Activated CD4-positive, alpha-beta memory T cell treated with anti-CD3 and anti-CD28 coated beads for 36 hours (primary cell): ENCODE data around the gene CCR9. TPM values are rescaled to one million over a fixed set of nuclear protein-coding genes. Genes with fewer than 3 reads are reported as not detected.

Experiments used
- CTCF ChIA-PET: fragments of 350-600 bp; sonication (Branson Sonifier 250); formaldehyde crosslinking; loops from one replicate; lab custom pipeline; 2021; ENCODE audit warnings: antibody characterized with exemption, inconsistent platforms; lab: Charles Lee
- POLR2A ChIA-PET: fragments of 350-600 bp; sonication (Branson Sonifier 250); formaldehyde crosslinking; loops from one replicate; lab custom pipeline; 2021; ENCODE audit warnings: antibody characterized with exemption; lab: Charles Lee
- DNase-seq: peaks from one replicate; pipeline ENCODE4 v3.0.0-alpha.2; 2020
- H3K27ac Mint-ChIP-seq: one replicate; pipeline ENCODE4 v1.8.0; 2021; ENCODE audit warnings: mixed read lengths
- H3K27me3 Mint-ChIP-seq: one replicate; pipeline ENCODE4 v1.8.0; 2021; ENCODE audit warnings: mixed read lengths
- H3K36me3 Mint-ChIP-seq: one replicate; pipeline ENCODE4 v1.8.0; 2021; ENCODE audit warnings: mixed read lengths
- H3K4me1 Mint-ChIP-seq: one replicate; pipeline ENCODE4 v1.8.0; 2021; ENCODE audit warnings: low read depth, mixed read lengths
- H3K4me3 Mint-ChIP-seq: one replicate; pipeline ENCODE4 v1.8.0; 2021; ENCODE audit warnings: mild to moderate bottlenecking, mixed read lengths
- H3K9me3 Mint-ChIP-seq: one replicate; pipeline ENCODE4 v1.8.0; 2021; ENCODE audit warnings: mixed read lengths
- intact Hi-C: fragments of 100-400 bp; cut with micrococcal nuclease; formaldehyde crosslinking; loops from one replicate; pipeline ENCODE4 v1.15.1; 2023
- total RNA-seq, 2 experiments: library from RNA; stranded (reverse); gene quantifications; one replicate each; pipeline ENCODE4 v1.2.3, GENCODE V29; 2021

CCR9 gene
- total RNA-seq, 2 experiments from 2014 or later: not detected

- CTCF ChIA-PET: interaction anchor here (19.0 kb wide), 1 partner anchor 128 kb away, joined by 445 read pairs; no protein-coding TSS in a partner anchor
- no peak overlapping the region for H3K4me3 Mint-ChIP-seq
Observed at GRCh38 chr3:45948881-45949280, 62.5 kb downstream of the CCR9 start.

GRCh38 chr3:45949432-45949831, 63.1 kb downstream of the CCR9 start:
- H3K27me3 Mint-ChIP-seq: peaks cover 5% of the 10 kb centered on the region
- peaks cover 64% of the 10 kb centered on the region for H3K4me1 Mint-ChIP-seq
- H3K27ac Mint-ChIP-seq: peak overlapping the region; percentile 77
- no peak for DNase-seq
- ChIA-PET POLR2A (interaction anchor here (1.1 kb wide), 1 partner anchor 12 kb away, joined by 3 read pairs; no protein-coding TSS in a partner anchor), CTCF (no interaction called here)
- H3K9me3 Mint-ChIP-seq: no peaks in the 10 kb centered on the region
- intact Hi-C loops: loop anchor here (10.0 kb wide), 2 partner anchors 285 to 345 kb away; no protein-coding TSS in a partner anchor
- H3K36me3 Mint-ChIP-seq: peaks cover 85% of the 10 kb centered on the region
- H3K4me3 Mint-ChIP-seq: no peak overlapping the region

More at GRCh38 chr3:45948881-45949280, 62.5 kb downstream of the CCR9 start:
- POLR2A ChIA-PET: interaction anchor here (1.1 kb wide), 1 partner anchor 13 kb away, joined by 3 read pairs; no protein-coding TSS in a partner anchor
- intact Hi-C loops: loop anchor here (10.0 kb wide), 2 partner anchors 284 to 346 kb away; no protein-coding TSS in a partner anchor
- Mint-ChIP-seq H3K27ac (peak overlapping the region; percentile 77), H3K36me3 (peaks cover 80% of the 10 kb centered on the region), H3K27me3 (peaks cover 5% of the 10 kb centered on the region), H3K4me1 (peaks cover 62% of the 10 kb centered on the region), H3K9me3 (no peaks in the 10 kb centered on the region)
- DNase-seq: no peak

GRCh38 chr3:45950131-45950530, 63.8 kb downstream of the CCR9 start:
- Mint-ChIP-seq H3K27me3 (peaks cover 4% of the 10 kb centered on the region), H3K4me1 (peaks cover 57% of the 10 kb centered on the region), H3K4me3 (no peak overlapping the region), H3K36me3 (peaks cover 88% of the 10 kb centered on the region), H3K27ac (peak overlapping the region; percentile 77), H3K9me3 (no peaks in the 10 kb centered on the region)
- ChIA-PET CTCF (interaction anchor here (0.7 to 2.7 kb wide), 9 partner anchors 11 to 418 kb away, joined by 3 to 21 read pairs (median 5); partner anchors contain the start of gene FYCO1), POLR2A (interaction anchor here (1.2 to 2.1 kb wide), 7 partner anchors 9 to 420 kb away, joined by 3 to 30 read pairs (median 7); no protein-coding TSS in a partner anchor)
- intact Hi-C loops: loop anchor here (1.0 kb wide), 1 partner anchor 14 kb away; no protein-coding TSS in a partner anchor
- DNase-seq: no peak

- CTCF ChIA-PET: interaction anchor here (0.6 to 2.7 kb wide), 12 partner anchors 8 to 909 kb away, joined by 3 to 21 read pairs (median 3); partner anchors contain the start of genes CXCR6 and FYCO1
Observed at GRCh38 chr3:45950686-45951600, 64.6 kb downstream of the CCR9 start.

GRCh38 chr3:45951946-45952345, 65.6 kb downstream of the CCR9 start:
- Mint-ChIP-seq H3K4me1 (peaks cover 40% of the 10 kb centered on the region), H3K27me3 (no peaks in the 10 kb centered on the region), H3K9me3 (no peaks in the 10 kb centered on the region), H3K4me3 (no peak overlapping the region), H3K27ac (peak overlapping the region; percentile 77), H3K36me3 (peaks cover 85% of the 10 kb centered on the region)
- ChIA-PET POLR2A (interaction anchor here (0.5 to 2.1 kb wide), 3 partner anchors 11 to 541 kb away, joined by 4 to 30 read pairs (median 7); no protein-coding TSS in a partner anchor), CTCF (interaction anchor here (0.7 to 2.7 kb wide), 4 partner anchors 9 to 125 kb away, joined by 3 to 21 read pairs (median 6); partner anchors contain the start of gene CXCR6)
- DNase-seq: no peak
- intact Hi-C loops: no loop called here

More at GRCh38 chr3:45950686-45951600, 64.6 kb downstream of the CCR9 start:
- Mint-ChIP-seq H3K27me3 (peaks cover under 1% of the 10 kb centered on the region), H3K36me3 (peaks cover 88% of the 10 kb centered on the region), H3K4me3 (no peak overlapping the region), H3K4me1 (peaks cover 50% of the 10 kb centered on the region), H3K27ac (peak overlapping the region; percentile 77), H3K9me3 (no peaks in the 10 kb centered on the region)
- intact Hi-C loops: loop anchor here (1.0 kb wide), 1 partner anchor 13 kb away; no protein-coding TSS in a partner anchor
- POLR2A ChIA-PET: interaction anchor here (1.0 to 2.1 kb wide), 8 partner anchors 8 to 419 kb away, joined by 3 to 30 read pairs (median 6); partner anchors contain the start of gene FYCO1
- peak; percentile 85 for DNase-seq

- CTCF ChIA-PET: interaction anchor here (0.7 to 2.7 kb wide), 5 partner anchors 9 to 127 kb away, joined by 3 to 21 read pairs (median 4); partner anchors contain the start of gene CXCR6
- Mint-ChIP-seq H3K36me3 (peaks cover 85% of the 10 kb centered on the region), H3K4me3 (no peak overlapping the region), H3K27me3 (no peaks in the 10 kb centered on the region), H3K9me3 (no peaks in the 10 kb centered on the region), H3K27ac (no peak overlapping the region), H3K4me1 (peaks cover 39% of the 10 kb centered on the region)
- intact Hi-C loops: no loop called here
- POLR2A ChIA-PET: interaction anchor here (0.5 to 2.0 kb wide), 3 partner anchors 14 to 542 kb away, joined by 3 to 7 read pairs (median 4); no protein-coding TSS in a partner anchor
- no peak for DNase-seq
Observed at GRCh38 chr3:45952456-45952855, 66.1 kb downstream of the CCR9 start.

Other genes starting within 250 kb of the CCR9 start
- gene SACM1L, start 197.1 kb upstream of the CCR9 start, total RNA-seq: 10 to 100 TPM; 64.3 to 71.2 TPM
- not detected for gene SLC6A20, start 90.0 kb upstream of the CCR9 start, total RNA-seq
- 1 to 10 TPM; 3.9 to 6.4 TPM for gene LZTFL1, start 44.4 kb upstream of the CCR9 start, total RNA-seq
- 1 to 10 TPM; 4.0 TPM for gene CXCR6, start 56.9 kb downstream of the CCR9 start, total RNA-seq
- gene FYCO1, start 109.3 kb downstream of the CCR9 start, total RNA-seq: 10 to 100 TPM; 13.7 to 14.0 TPM
- under 1 TPM in 1 of 2 experiments, not detected in 1; 0.05 TPM for gene XCR1, start 140.9 kb downstream of the CCR9 start, total RNA-seq